OCI-LY1 (cell line): ENCODE measurements around the gene MID1.

Source experiments
- H2AFZ ChIP-seq: fragments of 200-600 bp; sonication (generic), shearing (Covaris generic); 2 replicates; pipeline ENCODE4 v1.6.0; 2014; ENCODE audit warnings: antibody characterized with exemption, mild to moderate bottlenecking, low read length
- H3F3A ChIP-seq: fragments of 200-600 bp; sonication (generic), shearing (Covaris generic); 2 replicates; pipeline ENCODE4 v1.6.0; 2014; ENCODE audit warnings: mild to moderate bottlenecking, antibody characterized with exemption, low read length, moderate library complexity; ENCODE audit not compliant: insufficient read depth
- H3K27ac ChIP-seq: fragments of 200-600 bp; sonication (generic); 2 replicates; pipeline ENCODE4 v1.5.1; 2014; ENCODE audit warnings: low read length, mixed run types, mild to moderate bottlenecking, low read depth; ENCODE audit not compliant: poor library complexity, severe bottlenecking
- H3K27me3 ChIP-seq: fragments of 200-600 bp; sonication (generic); 2 replicates; pipeline ENCODE4 v1.6.0; 2014; ENCODE audit warnings: antibody characterized with exemption, mild to moderate bottlenecking, low read length, moderate library complexity; ENCODE audit not compliant: insufficient read depth
- H3K36me3 ChIP-seq: fragments of 200-600 bp; sonication (generic); 2 replicates; pipeline ENCODE4 v1.6.1; 2014; ENCODE audit warnings: mild to moderate bottlenecking, antibody characterized with exemption, low read length, moderate library complexity, mixed read lengths; ENCODE audit not compliant: insufficient read depth
- H3K4me1 ChIP-seq: fragments of 200-600 bp; sonication (generic); 2 replicates; pipeline ENCODE4 v1.5.1; 2014; ENCODE audit warnings: mild to moderate bottlenecking, low read length, moderate library complexity; ENCODE audit not compliant: insufficient read depth, severe bottlenecking
- H3K4me2 ChIP-seq: fragments of 200-600 bp; sonication (generic), shearing (Covaris generic); 2 replicates; pipeline ENCODE4 v1.6.1; 2014; ENCODE audit warnings: low read length
- H3K4me3 ChIP-seq: fragments of 200-600 bp; sonication (generic); 2 replicates; pipeline ENCODE4 v1.5.1; 2014; ENCODE audit warnings: low read length, low read depth, mild to moderate bottlenecking, mixed read lengths; ENCODE audit not compliant: poor library complexity, severe bottlenecking
- H3K79me2 ChIP-seq: fragments of 200-600 bp; shearing (Covaris generic); 2 replicates; pipeline ENCODE4 v1.6.1; 2016; ENCODE audit warnings: mixed run types, low read length, mixed read lengths; ENCODE audit not compliant: insufficient read depth
- H3K9ac ChIP-seq: fragments of 200-600 bp; sonication (generic), shearing (Covaris generic); 2 replicates; pipeline ENCODE4 v1.6.1; 2014; ENCODE audit warnings: mild to moderate bottlenecking, low read length, mixed read lengths
- H3K9me2 ChIP-seq: fragments of 200-600 bp; sonication (generic), shearing (Covaris generic); 2 replicates; pipeline ENCODE4 v1.6.1; 2014; ENCODE audit warnings: low read depth, mild to moderate bottlenecking, low read length, mixed read lengths
- H3K9me3 ChIP-seq: fragments of 200-600 bp; shearing (Covaris generic); 2 replicates; pipeline ENCODE4 v1.6.1; 2014; ENCODE audit warnings: low read length, mixed read lengths
- H4K20me1 ChIP-seq: fragments of 200-600 bp; sonication (generic), shearing (Covaris generic); 2 replicates; pipeline ENCODE4 v1.6.0; 2016; ENCODE audit warnings: mild to moderate bottlenecking, low read length; ENCODE audit not compliant: insufficient read depth
- EZH2 ChIP-seq: fragments of 200-600 bp; sonication (generic), shearing (Covaris generic); IDR thresholded peaks from 2 replicates; pipeline ENCODE4 v1.8.0; 2017; ENCODE audit warnings: borderline replicate concordance, mixed run types, mild to moderate bottlenecking, antibody characterized with exemption, low read length, moderate library complexity, mixed read lengths
- TF ChIP-seq, protein P1 (sequence below): fragments of 200-600 bp; sonication (generic), shearing (Covaris generic); IDR thresholded peaks from 2 replicates; pipeline ENCODE4 v1.5.1; 2017; ENCODE audit warnings: mild to moderate bottlenecking, antibody characterized with exemption, low read length, moderate library complexity, mixed read lengths

MID1 gene

GRCh38 chrX:10549280-10549679 lies 71.1 kb downstream of the MID1 start:
- Histone ChIP-seq H3K9me3 (no peaks in the 10 kb centered on the region), H3K9ac (no peak overlapping the region), H3K4me1 (no peaks in the 10 kb centered on the region), H3K27me3 (no peaks in the 10 kb centered on the region), H3F3A (no peaks in the 10 kb centered on the region), H2AFZ (no peak overlapping the region), H3K36me3 (no peaks in the 10 kb centered on the region), H3K79me2 (no peaks in the 10 kb centered on the region), H3K9me2 (no peaks in the 10 kb centered on the region), H3K27ac (no peak overlapping the region), H4K20me1 (no peaks in the 10 kb centered on the region), H3K4me3 (no peak overlapping the region), H3K4me2 (no peak overlapping the region)
- no peak for TF ChIP-seq EZH2
- TF ChIP-seq, protein P1, sequence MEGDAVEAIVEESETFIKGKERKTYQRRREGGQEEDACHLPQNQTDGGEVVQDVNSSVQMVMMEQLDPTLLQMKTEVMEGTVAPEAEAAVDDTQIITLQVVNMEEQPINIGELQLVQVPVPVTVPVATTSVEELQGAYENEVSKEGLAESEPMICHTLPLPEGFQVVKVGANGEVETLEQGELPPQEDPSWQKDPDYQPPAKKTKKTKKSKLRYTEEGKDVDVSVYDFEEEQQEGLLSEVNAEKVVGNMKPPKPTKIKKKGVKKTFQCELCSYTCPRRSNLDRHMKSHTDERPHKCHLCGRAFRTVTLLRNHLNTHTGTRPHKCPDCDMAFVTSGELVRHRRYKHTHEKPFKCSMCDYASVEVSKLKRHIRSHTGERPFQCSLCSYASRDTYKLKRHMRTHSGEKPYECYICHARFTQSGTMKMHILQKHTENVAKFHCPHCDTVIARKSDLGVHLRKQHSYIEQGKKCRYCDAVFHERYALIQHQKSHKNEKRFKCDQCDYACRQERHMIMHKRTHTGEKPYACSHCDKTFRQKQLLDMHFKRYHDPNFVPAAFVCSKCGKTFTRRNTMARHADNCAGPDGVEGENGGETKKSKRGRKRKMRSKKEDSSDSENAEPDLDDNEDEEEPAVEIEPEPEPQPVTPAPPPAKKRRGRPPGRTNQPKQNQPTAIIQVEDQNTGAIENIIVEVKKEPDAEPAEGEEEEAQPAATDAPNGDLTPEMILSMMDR, result no peak

DNA sequence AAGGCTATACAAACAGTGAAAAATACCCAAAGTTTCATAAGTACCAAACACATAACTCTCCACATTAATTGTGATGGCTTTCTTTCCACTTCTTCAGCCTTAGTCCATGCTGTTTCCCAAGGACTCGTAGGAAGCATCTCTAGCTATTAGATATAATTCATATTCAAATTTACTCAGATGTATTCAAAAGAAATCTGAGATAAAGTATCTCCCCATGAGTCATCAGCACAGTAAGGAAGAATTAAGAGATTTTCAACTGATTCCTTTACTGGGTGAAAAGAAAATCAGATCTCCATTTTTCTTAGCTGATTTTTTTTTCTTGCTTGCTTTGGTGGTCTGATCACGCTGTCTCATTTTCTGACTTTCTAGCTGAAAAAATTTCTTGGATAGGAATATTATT lies 71.7 kb downstream of the MID1 start:
- no peaks in the 10 kb centered on the region for H3F3A ChIP-seq
- no peak overlapping the region for H3K9ac ChIP-seq
- no peaks in the 10 kb centered on the region for H3K36me3 ChIP-seq
- no peaks in the 10 kb centered on the region for H3K79me2 ChIP-seq
- no peak overlapping the region for H2AFZ ChIP-seq
- no peaks in the 10 kb centered on the region for H3K4me1 ChIP-seq
- no peak overlapping the region for H3K4me2 ChIP-seq
- H3K9me3 ChIP-seq, result no peaks in the 10 kb centered on the region
- H3K4me3 ChIP-seq, result no peak overlapping the region
- H3K27me3 ChIP-seq, result no peaks in the 10 kb centered on the region
- no peak overlapping the region for H3K27ac ChIP-seq
- TF ChIP-seq EZH2, result no peak
- TF ChIP-seq, protein P1, result no peak
- no peaks in the 10 kb centered on the region for H4K20me1 ChIP-seq
- no peaks in the 10 kb centered on the region for H3K9me2 ChIP-seq

DNA sequence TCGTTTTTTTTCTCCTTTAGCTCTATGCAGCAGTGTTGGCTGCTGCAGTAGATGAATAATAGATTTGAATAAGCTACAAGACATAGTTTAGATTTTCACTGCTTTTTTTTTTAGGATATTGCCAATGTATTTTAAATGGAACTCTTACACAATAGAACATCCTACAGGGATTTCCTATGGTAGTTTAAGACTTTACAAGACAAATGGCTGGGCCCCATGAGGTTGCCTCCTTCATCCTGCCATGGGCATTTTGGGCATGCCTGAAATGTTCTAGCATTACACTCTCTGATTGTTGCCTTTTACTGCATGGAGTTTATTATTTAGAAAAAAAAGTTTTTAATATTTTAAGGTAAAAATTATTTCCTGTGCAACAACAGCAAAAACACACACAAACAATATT lies 74.5 kb downstream of the MID1 start:
- no peak overlapping the region for H3K27ac ChIP-seq
- H3K4me2 ChIP-seq, result no peak overlapping the region
- no peak for TF ChIP-seq EZH2
- TF ChIP-seq, protein P1, result no peak
- H3F3A ChIP-seq, result no peaks in the 10 kb centered on the region
- no peaks in the 10 kb centered on the region for H3K27me3 ChIP-seq
- H3K4me1 ChIP-seq, result no peaks in the 10 kb centered on the region
- no peak overlapping the region for H2AFZ ChIP-seq
- no peaks in the 10 kb centered on the region for H3K79me2 ChIP-seq
- H3K36me3 ChIP-seq, result no peaks in the 10 kb centered on the region
- no peaks in the 10 kb centered on the region for H3K9me3 ChIP-seq
- H3K9ac ChIP-seq, result no peak overlapping the region
- H3K9me2 ChIP-seq, result no peaks in the 10 kb centered on the region
- H4K20me1 ChIP-seq, result no peaks in the 10 kb centered on the region
- no peak overlapping the region for H3K4me3 ChIP-seq
